Measurements from ENCODE around the gene DAZAP1.
A peak's percentile ranks its signal among the peaks of the same experiment; 100 is the strongest.

DAZAP1 gene

GRCh38 chr19:1460033-1460995, 52.9 kb downstream of the DAZAP1 start:
- no peak for DNase-seq

- no peak for DNase-seq
Measured at GRCh38 chr19:1461862-1462261, 54.5 kb downstream of the DAZAP1 start.

GRCh38 chr19:1465191-1466016, 58.0 kb downstream of the DAZAP1 start:
- peak; percentile 40 for DNase-seq

- DNase-seq = no peak
Measured at GRCh38 chr19:1466018-1466460, 58.7 kb downstream of the DAZAP1 start.

GRCh38 chr19:1466461-1467214, 59.3 kb downstream of the DAZAP1 start:
- DNase-seq = no peak

GRCh38 chr19:1467215-1467489, 59.8 kb downstream of the DAZAP1 start:
- DNase-seq = no peak

- DNase-seq = no peak
Measured at GRCh38 chr19:1467490-1468273, 60.3 kb downstream of the DAZAP1 start.

GRCh38 chr19:1468274-1468820, 61.0 kb downstream of the DAZAP1 start:
- DNase-seq = no peak

GRCh38 chr19:1468821-1469254, 61.5 kb downstream of the DAZAP1 start:
- DNase-seq = no peak

GRCh38 chr19:1469255-1470054, 62.1 kb downstream of the DAZAP1 start:
- no peak for DNase-seq

GRCh38 chr19:1470055-1470304, 62.6 kb downstream of the DAZAP1 start:
- DNase-seq = no peak

- peak; percentile 79 for DNase-seq
Measured at GRCh38 chr19:1470305-1471009, 63.1 kb downstream of the DAZAP1 start.

- DNase-seq = no peak
Measured at GRCh38 chr19:1471010-1471514, 63.7 kb downstream of the DAZAP1 start.

- peak; percentile 40 for DNase-seq
Measured at GRCh38 chr19:1471515-1472160, 64.3 kb downstream of the DAZAP1 start.

- no peak for DNase-seq
Measured at GRCh38 chr19:1472231-1473084, 65.1 kb downstream of the DAZAP1 start.

- no peak for DNase-seq
Measured at GRCh38 chr19:1473085-1473851, 65.9 kb downstream of the DAZAP1 start.

GRCh38 chr19:1474011-1474764, 66.8 kb downstream of the DAZAP1 start:
- no peak for DNase-seq
